ENCODE results near the gene MARCHF6.
"Not testable (repeated sequence)": the region's sequence is repeated elsewhere in the genome, so short reads cannot be mapped to it uniquely, and the experiment has no call there.

MARCHF6 gene

GRCh38 chr5:10353241-10354047 is at the start of gene MARCHF6:
MARCHF6 (plus strand) TSS chr5:10353695; CDS start chr5:10353899, 204 bp downstream.
- DNase-seq, result peak; percentile 94

GRCh38 chr5:10303699-10304170 is 49.8 kb upstream of the MARCHF6 start:
- DNase-seq, result no peak

- DNase-seq, result no peak
These were observed 48.6 kb upstream of the MARCHF6 start for GRCh38 chr5:10304932-10305331.

GRCh38 chr5:10306114-10306513 is 47.4 kb upstream of the MARCHF6 start:
- no peak for DNase-seq

- no peak for DNase-seq
These were observed 46.7 kb upstream of the MARCHF6 start for GRCh38 chr5:10306806-10307205.

- DNase-seq, result no peak
These were observed 46.0 kb upstream of the MARCHF6 start, which contains the start of gene CMBL for GRCh38 chr5:10307206-10308148. CMBL (minus strand) TSS chr5:10307902; CDS start chr5:10290762, 17,140 bp downstream.

GRCh38 chr5:10308844-10309243 is 44.7 kb upstream of the MARCHF6 start:
- DNase-seq, result no peak

GRCh38 chr5:10310066-10310779 is 43.3 kb upstream of the MARCHF6 start:
- no peak for DNase-seq

- DNase-seq, result not testable (repeated sequence)
These were observed 42.5 kb upstream of the MARCHF6 start for GRCh38 chr5:10310835-10311570.

GRCh38 chr5:10311595-10312425 is 41.7 kb upstream of the MARCHF6 start:
- no peak for DNase-seq

- no peak for DNase-seq
These were observed 38.3 kb upstream of the MARCHF6 start for GRCh38 chr5:10315201-10315600.

- no peak for DNase-seq
These were observed 37.5 kb upstream of the MARCHF6 start for GRCh38 chr5:10315824-10316509.

- no peak for DNase-seq
These were observed 35.4 kb upstream of the MARCHF6 start for GRCh38 chr5:10317825-10318682.

GRCh38 chr5:10319202-10319851 is 34.2 kb upstream of the MARCHF6 start:
- no peak for DNase-seq

- no peak for DNase-seq
These were observed 32.7 kb upstream of the MARCHF6 start for GRCh38 chr5:10320793-10321192.

- no peak for DNase-seq
These were observed 31.6 kb upstream of the MARCHF6 start for GRCh38 chr5:10321882-10322281.

- DNase-seq, result no peak
These were observed 29.7 kb upstream of the MARCHF6 start for GRCh38 chr5:10323588-10324488.

Data from stimulated activated naive CD4-positive, alpha-beta T cell treated with Interleukin-2 at 50 U/mL for 16 hours (primary cell).